Liver (tissue), 9 donors: ENCODE measurements around the gene ZNF222. TPM values are rescaled to one million over a fixed set of nuclear protein-coding genes. Genes with fewer than 3 reads are reported as not detected.

Experiments
- DNase-seq: peaks from one replicate; pipeline ENCODE4 v3.0.0-alpha.2; 2017; ENCODE audit warnings: low spot score
- H3K27ac ChIP-seq, 2 donors: one replicate each; pipeline ENCODE4 v1.7.0; 2013; ENCODE audit warnings: inconsistent platforms in 2 of 2, low read length in 2 of 2, control low read depth in 1 of 2, low read depth in 1 of 2, mild to moderate bottlenecking in 1 of 2
- H3K27me3 ChIP-seq, 4 donors: one replicate each; pipeline versions ENCODE4 v1.6.1 to v1.7.0; 2013; ENCODE audit warnings: low read length in 3 of 4, inconsistent platforms in 1 of 4, mild to moderate bottlenecking in 1 of 4, moderate library complexity in 1 of 4; ENCODE audit not compliant: control insufficient read depth in 4 of 4, insufficient read depth in 4 of 4
- H3K36me3 ChIP-seq, 4 donors: one replicate each; pipeline versions ENCODE4 v1.6.1 to v1.7.0; 2013; ENCODE audit warnings: low read length in 3 of 4, mild to moderate bottlenecking in 3 of 4, low read depth in 1 of 4, moderate library complexity in 1 of 4; ENCODE audit not compliant: control insufficient read depth in 4 of 4, insufficient read depth in 3 of 4
- H3K4me1 ChIP-seq, 4 donors: one replicate each; pipeline versions ENCODE4 v1.6.1 to v1.7.0; 2013; ENCODE audit warnings: low read length in 3 of 4, mild to moderate bottlenecking in 3 of 4, moderate library complexity in 1 of 4; ENCODE audit not compliant: control insufficient read depth in 4 of 4, insufficient read depth in 4 of 4
- H3K4me3 ChIP-seq, 3 donors: one replicate each; pipeline versions ENCODE4 v1.6.1 to v1.7.0; 2013; ENCODE audit warnings: low read length in 3 of 3, control low read depth in 1 of 3, low read depth in 1 of 3, mild to moderate bottlenecking in 1 of 3
- H3K9ac ChIP-seq, 2 donors: one replicate each; pipeline ENCODE4 v1.7.0; 2013; ENCODE audit warnings: low read length in 2 of 2, mild to moderate bottlenecking in 2 of 2, moderate library complexity in 2 of 2, control low read depth in 1 of 2, low read depth in 1 of 2
- H3K9me3 ChIP-seq, 4 donors: one replicate each; pipeline versions ENCODE4 v1.6.1 to v1.7.0; 2013; ENCODE audit warnings: low read length in 3 of 4; ENCODE audit not compliant: control insufficient read depth in 4 of 4
- EGR1 ChIP-seq, 2 donors: IDR thresholded peaks; 2 replicates each; pipeline ENCODE4 v1.6.1; 2016 to 2018; ENCODE audit warnings: antibody characterized with exemption in 2 of 2, low read depth in 2 of 2
- FOXA1 ChIP-seq: IDR thresholded peaks from 2 replicates; pipeline ENCODE4 v1.6.1; 2016; ENCODE audit warnings: antibody characterized with exemption
- FOXA2 ChIP-seq: IDR thresholded peaks from 2 replicates; pipeline ENCODE4 v1.6.1; 2016; ENCODE audit warnings: antibody characterized with exemption
- GABPA ChIP-seq, 2 donors: IDR thresholded peaks in 1 of 2; conservative IDR thresholded peaks in 1 of 2; 2 replicates each; pipeline ENCODE4 v1.6.1; 2016; ENCODE audit warnings: antibody characterized with exemption in 2 of 2, mild to moderate bottlenecking in 1 of 2, moderate library complexity in 1 of 2
- HNF4A ChIP-seq, 2 donors: conservative IDR thresholded peaks; 2 replicates each; pipeline ENCODE4 v1.6.1; 2016; ENCODE audit warnings: antibody characterized with exemption in 2 of 2, mild to moderate bottlenecking in 2 of 2
- HNF4G ChIP-seq: IDR thresholded peaks from 2 replicates; pipeline ENCODE4 v1.6.1; 2016; ENCODE audit warnings: antibody characterized with exemption
- JUND ChIP-seq, 2 donors: IDR thresholded peaks; 2 replicates each; pipeline ENCODE4 v1.6.1; 2016; ENCODE audit warnings: antibody characterized with exemption in 2 of 2
- NR2F2 ChIP-seq: IDR thresholded peaks from 2 replicates; pipeline ENCODE4 v1.6.1; 2016; ENCODE audit warnings: antibody characterized with exemption
- RAD21 ChIP-seq, 2 donors: IDR thresholded peaks; 2 replicates each; pipeline ENCODE4 v1.6.1; 2016; ENCODE audit warnings: antibody characterized with exemption in 2 of 2, mild to moderate bottlenecking in 2 of 2
- RXRA ChIP-seq, 2 donors: IDR thresholded peaks; 2 replicates each; pipeline ENCODE4 v1.6.1; 2017 to 2018; ENCODE audit warnings: antibody characterized with exemption in 2 of 2, mild to moderate bottlenecking in 1 of 2
- SP1 ChIP-seq: IDR thresholded peaks from 2 replicates; pipeline ENCODE4 v1.6.1; 2018; ENCODE audit warnings: antibody characterized with exemption, mild to moderate bottlenecking
- TAF1 ChIP-seq: conservative IDR thresholded peaks from 2 replicates; pipeline ENCODE4 v1.6.1; 2016; ENCODE audit warnings: antibody characterized with exemption, mild to moderate bottlenecking
- YY1 ChIP-seq: IDR thresholded peaks from 2 replicates; pipeline ENCODE4 v1.6.1; 2016; ENCODE audit warnings: antibody characterized with exemption, mild to moderate bottlenecking
- WGBS: extraction: QIAGEN DNeasy Blood & Tissue Kit; methylation state at CpG from one replicate; pipeline ENCODE4 v1.1.7; 2013; 5-methylcytosine and 5-hydroxymethylcytosine counted together
- polyA plus RNA-seq, 2 donors: library from polyadenylated mRNA; stranded (reverse) in 1 of 2; unstranded in 1 of 2; fragments of 200-250 nt in 1 of 2; fragments of >200 nt in 1 of 2; fragmentation: Nextera tagmentation in 1 of 2; extraction: Ambion mirVana in 1 of 2; gene quantifications; one replicate each; pipeline versions ENCODE4 v1.2.1 to v1.2.3, GENCODE V29; 2013 to 2015
- total RNA-seq, 2 donors: library from RNA; depleted of rRNA; stranded (reverse); fragments of >200 nt; gene quantifications; one replicate each; pipeline ENCODE4 v1.2.3, GENCODE V29; 2014
- TF ChIP-seq, protein P1 (sequence below): IDR thresholded peaks from 2 replicates; pipeline ENCODE4 v1.6.1; 2016; ENCODE audit warnings: antibody characterized with exemption, mild to moderate bottlenecking
- TF ChIP-seq, protein P2 (sequence below): IDR thresholded peaks from 2 replicates; pipeline ENCODE4 v1.6.1; 2016; ENCODE audit warnings: antibody characterized with exemption
- TF ChIP-seq, protein P3 (sequence below): IDR thresholded peaks from 2 replicates; pipeline ENCODE4 v1.6.1; 2016; ENCODE audit warnings: antibody characterized with exemption
- TF ChIP-seq, protein P4 (sequence below): IDR thresholded peaks from 2 replicates; pipeline ENCODE4 v1.6.1; 2016; ENCODE audit warnings: antibody characterized with exemption
- TF ChIP-seq, protein P5 (sequence below): fragments of 150-350 bp; IDR thresholded peaks from 2 replicates; pipeline ENCODE4 v1.5.1; 2017; ENCODE audit warnings: improper control_type of control experiment, low read depth, low read length; ENCODE audit not compliant: missing input control
- donor health status: healthy.
- donor health status: healthy.
- donor health status: healthy.
- donor health status: healthy.
- donor health status: healthy.

Gene ZNF222
- total RNA-seq (1 to 10 TPM; 1.8 to 2.5 TPM), polyA plus RNA-seq (1 to 10 TPM in 1 of 2 donors, under 1 TPM in 1; 0.79 to 1.2 TPM)

DNA sequence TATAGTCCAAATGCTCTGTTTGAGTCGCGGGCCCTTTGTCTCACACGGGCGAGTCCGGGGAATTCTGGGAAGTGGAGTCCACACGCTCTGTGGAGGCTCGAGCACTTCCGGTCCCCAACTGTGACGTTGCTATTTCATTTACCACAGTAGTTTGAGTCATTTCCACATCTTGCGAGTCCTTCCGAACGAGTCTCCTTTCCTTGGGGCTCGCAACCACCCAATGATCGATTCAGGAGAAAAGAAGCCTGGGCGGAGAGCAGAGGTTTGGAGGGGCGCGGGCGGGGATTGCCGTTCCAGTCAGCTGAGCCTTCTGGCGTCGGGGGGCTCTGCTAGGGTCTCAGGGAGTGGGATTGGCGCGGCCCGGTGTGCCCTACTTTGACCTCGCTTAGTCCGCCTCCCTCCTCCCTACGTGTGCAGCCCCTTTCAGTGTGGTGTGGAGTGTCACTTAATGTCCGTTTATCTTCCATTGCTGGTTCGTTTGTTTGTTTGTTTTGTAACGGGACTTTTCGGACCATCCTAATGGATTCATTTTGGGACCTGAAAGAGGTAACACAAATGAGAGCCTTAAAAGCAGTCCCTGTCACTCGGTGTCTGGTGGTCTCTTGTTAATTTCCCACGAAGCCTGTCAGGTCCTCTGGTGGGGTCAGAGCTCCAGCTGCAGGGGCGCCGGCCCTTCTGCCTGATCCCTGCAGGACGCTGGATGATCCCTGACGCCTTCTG lies at the start of gene ZNF222:
ZNF222 (plus strand) TSS at position 163 of the 720 bp plus-strand sequence; CDS start at position 221, 58 bp downstream.
- TF ChIP-seq, protein P1, sequence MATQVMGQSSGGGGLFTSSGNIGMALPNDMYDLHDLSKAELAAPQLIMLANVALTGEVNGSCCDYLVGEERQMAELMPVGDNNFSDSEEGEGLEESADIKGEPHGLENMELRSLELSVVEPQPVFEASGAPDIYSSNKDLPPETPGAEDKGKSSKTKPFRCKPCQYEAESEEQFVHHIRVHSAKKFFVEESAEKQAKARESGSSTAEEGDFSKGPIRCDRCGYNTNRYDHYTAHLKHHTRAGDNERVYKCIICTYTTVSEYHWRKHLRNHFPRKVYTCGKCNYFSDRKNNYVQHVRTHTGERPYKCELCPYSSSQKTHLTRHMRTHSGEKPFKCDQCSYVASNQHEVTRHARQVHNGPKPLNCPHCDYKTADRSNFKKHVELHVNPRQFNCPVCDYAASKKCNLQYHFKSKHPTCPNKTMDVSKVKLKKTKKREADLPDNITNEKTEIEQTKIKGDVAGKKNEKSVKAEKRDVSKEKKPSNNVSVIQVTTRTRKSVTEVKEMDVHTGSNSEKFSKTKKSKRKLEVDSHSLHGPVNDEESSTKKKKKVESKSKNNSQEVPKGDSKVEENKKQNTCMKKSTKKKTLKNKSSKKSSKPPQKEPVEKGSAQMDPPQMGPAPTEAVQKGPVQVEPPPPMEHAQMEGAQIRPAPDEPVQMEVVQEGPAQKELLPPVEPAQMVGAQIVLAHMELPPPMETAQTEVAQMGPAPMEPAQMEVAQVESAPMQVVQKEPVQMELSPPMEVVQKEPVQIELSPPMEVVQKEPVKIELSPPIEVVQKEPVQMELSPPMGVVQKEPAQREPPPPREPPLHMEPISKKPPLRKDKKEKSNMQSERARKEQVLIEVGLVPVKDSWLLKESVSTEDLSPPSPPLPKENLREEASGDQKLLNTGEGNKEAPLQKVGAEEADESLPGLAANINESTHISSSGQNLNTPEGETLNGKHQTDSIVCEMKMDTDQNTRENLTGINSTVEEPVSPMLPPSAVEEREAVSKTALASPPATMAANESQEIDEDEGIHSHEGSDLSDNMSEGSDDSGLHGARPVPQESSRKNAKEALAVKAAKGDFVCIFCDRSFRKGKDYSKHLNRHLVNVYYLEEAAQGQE, result no peak
- TF ChIP-seq HNF4G, result no peak
- TF ChIP-seq RAD21 (IDR thresholded peaks at IDR 0.05), result peak in 1 of 2 donors; percentile 19
- no peak for TF ChIP-seq JUND (IDR thresholded peaks at IDR 0.05)
- TF ChIP-seq, protein P2, sequence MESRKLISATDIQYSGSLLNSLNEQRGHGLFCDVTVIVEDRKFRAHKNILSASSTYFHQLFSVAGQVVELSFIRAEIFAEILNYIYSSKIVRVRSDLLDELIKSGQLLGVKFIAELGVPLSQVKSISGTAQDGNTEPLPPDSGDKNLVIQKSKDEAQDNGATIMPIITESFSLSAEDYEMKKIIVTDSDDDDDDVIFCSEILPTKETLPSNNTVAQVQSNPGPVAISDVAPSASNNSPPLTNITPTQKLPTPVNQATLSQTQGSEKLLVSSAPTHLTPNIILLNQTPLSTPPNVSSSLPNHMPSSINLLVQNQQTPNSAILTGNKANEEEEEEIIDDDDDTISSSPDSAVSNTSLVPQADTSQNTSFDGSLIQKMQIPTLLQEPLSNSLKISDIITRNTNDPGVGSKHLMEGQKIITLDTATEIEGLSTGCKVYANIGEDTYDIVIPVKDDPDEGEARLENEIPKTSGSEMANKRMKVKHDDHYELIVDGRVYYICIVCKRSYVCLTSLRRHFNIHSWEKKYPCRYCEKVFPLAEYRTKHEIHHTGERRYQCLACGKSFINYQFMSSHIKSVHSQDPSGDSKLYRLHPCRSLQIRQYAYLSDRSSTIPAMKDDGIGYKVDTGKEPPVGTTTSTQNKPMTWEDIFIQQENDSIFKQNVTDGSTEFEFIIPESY, result peak; percentile 64
- no peak for TF ChIP-seq NR2F2
- TF ChIP-seq, protein P3, sequence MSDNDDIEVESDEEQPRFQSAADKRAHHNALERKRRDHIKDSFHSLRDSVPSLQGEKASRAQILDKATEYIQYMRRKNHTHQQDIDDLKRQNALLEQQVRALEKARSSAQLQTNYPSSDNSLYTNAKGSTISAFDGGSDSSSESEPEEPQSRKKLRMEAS, result no peak
- no peak for TF ChIP-seq FOXA1
- TF ChIP-seq YY1, result peak; percentile 57
- TF ChIP-seq RXRA (IDR thresholded peaks at IDR 0.05), result no peak
- no peak for TF ChIP-seq TAF1
- TF ChIP-seq, protein P4, sequence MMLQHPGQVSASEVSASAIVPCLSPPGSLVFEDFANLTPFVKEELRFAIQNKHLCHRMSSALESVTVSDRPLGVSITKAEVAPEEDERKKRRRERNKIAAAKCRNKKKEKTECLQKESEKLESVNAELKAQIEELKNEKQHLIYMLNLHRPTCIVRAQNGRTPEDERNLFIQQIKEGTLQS, result no peak
- no peak for TF ChIP-seq EGR1 (IDR thresholded peaks at IDR 0.05; ENCODE audit: low read depth in 2 of 2)
- TF ChIP-seq, protein P5, sequence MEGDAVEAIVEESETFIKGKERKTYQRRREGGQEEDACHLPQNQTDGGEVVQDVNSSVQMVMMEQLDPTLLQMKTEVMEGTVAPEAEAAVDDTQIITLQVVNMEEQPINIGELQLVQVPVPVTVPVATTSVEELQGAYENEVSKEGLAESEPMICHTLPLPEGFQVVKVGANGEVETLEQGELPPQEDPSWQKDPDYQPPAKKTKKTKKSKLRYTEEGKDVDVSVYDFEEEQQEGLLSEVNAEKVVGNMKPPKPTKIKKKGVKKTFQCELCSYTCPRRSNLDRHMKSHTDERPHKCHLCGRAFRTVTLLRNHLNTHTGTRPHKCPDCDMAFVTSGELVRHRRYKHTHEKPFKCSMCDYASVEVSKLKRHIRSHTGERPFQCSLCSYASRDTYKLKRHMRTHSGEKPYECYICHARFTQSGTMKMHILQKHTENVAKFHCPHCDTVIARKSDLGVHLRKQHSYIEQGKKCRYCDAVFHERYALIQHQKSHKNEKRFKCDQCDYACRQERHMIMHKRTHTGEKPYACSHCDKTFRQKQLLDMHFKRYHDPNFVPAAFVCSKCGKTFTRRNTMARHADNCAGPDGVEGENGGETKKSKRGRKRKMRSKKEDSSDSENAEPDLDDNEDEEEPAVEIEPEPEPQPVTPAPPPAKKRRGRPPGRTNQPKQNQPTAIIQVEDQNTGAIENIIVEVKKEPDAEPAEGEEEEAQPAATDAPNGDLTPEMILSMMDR, result no peak
- TF ChIP-seq SP1, result no peak
- no peak for TF ChIP-seq FOXA2
- TF ChIP-seq GABPA (IDR thresholded peaks at IDR 0.05 in 1 of 2, conservative IDR thresholded peaks at IDR 0.05 in 1 of 2), result peak; percentile 81 to 95
- peak in 1 of 2 donors; percentile 37 for TF ChIP-seq HNF4A (conservative IDR thresholded peaks at IDR 0.05)
- Histone ChIP-seq H3K27me3 (peaks cover 0 to 5% (median 0%) of the 10 kb centered on the region in 4 donors), H3K4me3 (peak within 1 kb of the TSS; percentile 83 to 96 (median 92)), H3K27ac (no peak within 1 kb of the TSS), H3K9ac (peak within 1 kb of the TSS; percentile 32 to 43), H3K9me3 (peaks cover 12 to 59% (median 34%) of the 10 kb centered on the region in 4 donors), H3K36me3 (peaks cover 7 to 38% (median 37%) of the 10 kb centered on the region in 4 donors), H3K4me1 (peaks cover 0 to 11% (median 7%) of the 10 kb centered on the region in 4 donors)
- peak; percentile 76 for DNase-seq
- WGBS, result 1% methylated on average over 37 of the region's 37 CpGs
